ENCODE results near the gene CUBN. TPM values are rescaled to one million over a fixed set of nuclear protein-coding genes. Genes with fewer than 3 reads are reported as not detected.

The CUBN gene
- total RNA-seq, 1 experiment from 2014 or later: 0.80 TPM

DNA sequence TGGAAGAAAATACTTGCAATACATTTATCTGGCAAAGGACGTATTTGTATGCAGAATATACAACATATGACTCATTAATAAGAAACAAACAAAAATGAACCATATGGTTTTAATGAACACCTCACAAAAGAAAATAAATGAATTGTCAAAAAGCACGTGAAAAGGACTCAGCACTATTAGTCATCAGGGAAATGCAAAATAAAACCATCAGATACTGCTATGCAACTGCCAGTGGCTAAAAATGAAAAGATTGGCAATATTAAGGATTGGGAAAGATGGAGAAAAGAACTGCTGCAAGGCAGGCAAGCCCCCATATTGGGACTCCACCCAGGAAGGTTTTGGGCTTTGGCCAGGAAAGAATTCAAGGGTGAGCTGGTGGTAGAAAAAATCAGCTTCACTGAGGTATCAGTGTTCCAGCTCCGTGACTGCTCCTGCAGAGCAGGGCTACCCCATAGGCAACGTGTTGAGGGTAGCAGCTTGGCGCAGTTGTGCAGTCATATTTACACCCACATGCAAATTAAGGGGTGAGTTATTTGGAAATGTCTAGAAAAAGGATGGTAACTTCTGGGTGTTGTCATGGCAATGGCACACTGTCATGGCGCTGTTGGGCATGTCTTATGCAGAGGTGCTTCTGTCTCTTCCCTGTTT, 72.7 kb downstream of the CUBN start:
- TF ChIP-seq EZH2 (IDR thresholded peaks at IDR 0.05; ENCODE audit: low read length, unreplicated experiment) (no peak), EZH2phosphoT487 (IDR thresholded peaks at IDR 0.05; ENCODE audit: borderline replicate concordance, low read length) (no peak)
- TF ChIP-seq, protein P1, sequence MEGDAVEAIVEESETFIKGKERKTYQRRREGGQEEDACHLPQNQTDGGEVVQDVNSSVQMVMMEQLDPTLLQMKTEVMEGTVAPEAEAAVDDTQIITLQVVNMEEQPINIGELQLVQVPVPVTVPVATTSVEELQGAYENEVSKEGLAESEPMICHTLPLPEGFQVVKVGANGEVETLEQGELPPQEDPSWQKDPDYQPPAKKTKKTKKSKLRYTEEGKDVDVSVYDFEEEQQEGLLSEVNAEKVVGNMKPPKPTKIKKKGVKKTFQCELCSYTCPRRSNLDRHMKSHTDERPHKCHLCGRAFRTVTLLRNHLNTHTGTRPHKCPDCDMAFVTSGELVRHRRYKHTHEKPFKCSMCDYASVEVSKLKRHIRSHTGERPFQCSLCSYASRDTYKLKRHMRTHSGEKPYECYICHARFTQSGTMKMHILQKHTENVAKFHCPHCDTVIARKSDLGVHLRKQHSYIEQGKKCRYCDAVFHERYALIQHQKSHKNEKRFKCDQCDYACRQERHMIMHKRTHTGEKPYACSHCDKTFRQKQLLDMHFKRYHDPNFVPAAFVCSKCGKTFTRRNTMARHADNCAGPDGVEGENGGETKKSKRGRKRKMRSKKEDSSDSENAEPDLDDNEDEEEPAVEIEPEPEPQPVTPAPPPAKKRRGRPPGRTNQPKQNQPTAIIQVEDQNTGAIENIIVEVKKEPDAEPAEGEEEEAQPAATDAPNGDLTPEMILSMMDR (conservative IDR thresholded peaks at IDR 0.05; ENCODE audit: low read depth, low read length): no peak
- BruUV-seq (replicated peaks): no TSS peak
- H3K4me1 ChIP-seq (ENCODE audit: insufficient read depth, low read length): peaks cover 33% of the 10 kb centered on the region
- no peaks in the 10 kb centered on the region for H4K20me1 ChIP-seq (ENCODE audit: low read length)
- intact Hi-C loops (cut with micrococcal nuclease): no loop called here
- ATAC-seq (peak; percentile 49), DNase-seq (peak; percentile 19)
- no peak overlapping the region for H3K4me2 ChIP-seq (ENCODE audit: low read length)
- POLR2A ChIA-PET (ENCODE audit: unreplicated experiment): no interaction called here
- H3K4me3 ChIP-seq (ENCODE audit: low read length): no peak overlapping the region
- H3K79me2 ChIP-seq (ENCODE audit: low read length): no peaks in the 10 kb centered on the region
- no peaks in the 10 kb centered on the region for H3K36me3 ChIP-seq (ENCODE audit: low read depth, low read length)
- no peaks in the 10 kb centered on the region for H3F3A ChIP-seq (ENCODE audit: low read length, unreplicated experiment)
- no peak overlapping the region for H2AFZ ChIP-seq (ENCODE audit: low read length)
- H3K9me3 ChIP-seq (ENCODE audit: low read length): no peaks in the 10 kb centered on the region
- CTCF ChIA-PET: no interaction called here
- H3K9ac ChIP-seq (ENCODE audit: low read length): no peak overlapping the region
- no peaks in the 10 kb centered on the region for H3K9me2 ChIP-seq (replicated peaks; ENCODE audit: low read length)
- no peak overlapping the region for H3K27ac ChIP-seq (ENCODE audit: low read length)
- H3K27me3 ChIP-seq (ENCODE audit: low read length): no peaks in the 10 kb centered on the region

DNA sequence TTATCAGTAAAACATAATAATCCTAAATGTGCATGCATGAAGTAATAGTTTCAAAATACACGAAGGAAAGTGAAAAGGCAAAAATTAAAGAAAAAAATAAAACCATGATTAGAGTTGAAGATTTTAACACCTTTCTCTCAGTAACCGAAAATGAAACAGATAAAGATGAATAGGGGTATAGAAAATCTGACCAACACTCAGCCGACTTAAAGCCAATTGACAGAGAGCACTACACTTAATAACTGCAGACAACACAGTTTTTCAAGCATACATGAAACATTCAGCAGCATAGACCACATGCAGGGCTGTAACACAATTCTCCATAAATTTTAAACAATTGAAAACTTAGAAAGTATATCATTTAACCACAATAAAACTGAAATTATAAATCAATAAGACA, 76.1 kb downstream of the CUBN start:
- H3K9me3 ChIP-seq (ENCODE audit: low read length): no peaks in the 10 kb centered on the region
- no peak overlapping the region for H2AFZ ChIP-seq (ENCODE audit: low read length)
- H3K4me3 ChIP-seq (ENCODE audit: low read length): no peak overlapping the region
- TF ChIP-seq, protein P1 (conservative IDR thresholded peaks at IDR 0.05; ENCODE audit: low read depth, low read length): no peak
- TF ChIP-seq EZH2 (IDR thresholded peaks at IDR 0.05; ENCODE audit: low read length, unreplicated experiment): no peak
- TF ChIP-seq EZH2phosphoT487 (IDR thresholded peaks at IDR 0.05; ENCODE audit: borderline replicate concordance, low read length): no peak
- DNase-seq (no peak), ATAC-seq (no peak)
- H3K27me3 ChIP-seq (ENCODE audit: low read length): no peaks in the 10 kb centered on the region
- no peaks in the 10 kb centered on the region for H4K20me1 ChIP-seq (ENCODE audit: low read length)
- no peak overlapping the region for H3K9ac ChIP-seq (ENCODE audit: low read length)
- BruUV-seq (replicated peaks): no TSS peak
- no peaks in the 10 kb centered on the region for H3K36me3 ChIP-seq (ENCODE audit: low read depth, low read length)
- peaks cover 10% of the 10 kb centered on the region; the same call in 1 of the 2 replicates for H3K4me1 ChIP-seq (ENCODE audit: insufficient read depth, low read length)
- POLR2A ChIA-PET (ENCODE audit: unreplicated experiment): interaction anchor here (0.7 kb wide), 1 partner anchor 382 kb away, joined by 4 read pairs; no protein-coding TSS in a partner anchor
- intact Hi-C loops (cut with micrococcal nuclease): no loop called here
- H3K4me2 ChIP-seq (ENCODE audit: low read length): no peak overlapping the region
- H3K27ac ChIP-seq (ENCODE audit: low read length): no peak overlapping the region
- H3K79me2 ChIP-seq (ENCODE audit: low read length): no peaks in the 10 kb centered on the region
- no peaks in the 10 kb centered on the region for H3K9me2 ChIP-seq (replicated peaks; ENCODE audit: low read length)
- CTCF ChIA-PET: no interaction called here
- no peaks in the 10 kb centered on the region for H3F3A ChIP-seq (ENCODE audit: low read length, unreplicated experiment)

DNA sequence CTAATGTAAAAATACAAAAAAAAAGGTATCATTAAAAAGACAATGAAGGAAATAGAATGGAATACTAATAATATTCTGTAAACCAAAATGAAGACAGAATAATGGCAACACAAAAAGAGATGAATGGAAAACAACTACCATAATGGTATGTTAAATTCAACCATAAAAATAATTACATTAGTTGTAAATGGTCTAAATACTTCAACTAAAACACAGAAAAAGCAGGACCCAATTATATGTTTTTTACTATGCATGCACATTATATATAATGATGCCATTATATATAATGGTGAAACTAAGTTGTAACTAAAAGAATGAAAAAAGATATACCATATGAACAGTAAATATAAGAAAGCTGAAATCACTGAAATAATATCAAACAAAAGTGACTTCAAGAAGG, 76.5 kb downstream of the CUBN start:
- Histone ChIP-seq H3K9ac (ENCODE audit: low read length) (no peak overlapping the region), H3K4me1 (ENCODE audit: insufficient read depth, low read length) (peaks cover 9% of the 10 kb centered on the region; the same call in 1 of the 2 replicates), H3F3A (ENCODE audit: low read length, unreplicated experiment) (no peaks in the 10 kb centered on the region), H3K27me3 (ENCODE audit: low read length) (no peaks in the 10 kb centered on the region), H3K27ac (ENCODE audit: low read length) (no peak overlapping the region), H2AFZ (ENCODE audit: low read length) (no peak overlapping the region), H3K4me2 (ENCODE audit: low read length) (no peak overlapping the region), H4K20me1 (ENCODE audit: low read length) (no peaks in the 10 kb centered on the region), H3K79me2 (ENCODE audit: low read length) (no peaks in the 10 kb centered on the region), H3K36me3 (ENCODE audit: low read depth, low read length) (no peaks in the 10 kb centered on the region), H3K4me3 (ENCODE audit: low read length) (no peak overlapping the region), H3K9me3 (ENCODE audit: low read length) (no peaks in the 10 kb centered on the region), H3K9me2 (replicated peaks; ENCODE audit: low read length) (no peaks in the 10 kb centered on the region)
- CTCF ChIA-PET: interaction anchor here (0.6 kb wide), 1 partner anchor 69 kb away, joined by 3 read pairs; no protein-coding TSS in a partner anchor
- no peak for ATAC-seq
- TF ChIP-seq, protein P1 (conservative IDR thresholded peaks at IDR 0.05; ENCODE audit: low read depth, low read length): no peak
- TF ChIP-seq EZH2phosphoT487 (IDR thresholded peaks at IDR 0.05; ENCODE audit: borderline replicate concordance, low read length) (no peak), EZH2 (IDR thresholded peaks at IDR 0.05; ENCODE audit: low read length, unreplicated experiment) (no peak)
- POLR2A ChIA-PET (ENCODE audit: unreplicated experiment): interaction anchor here (0.7 kb wide), 1 partner anchor 382 kb away, joined by 4 read pairs; no protein-coding TSS in a partner anchor
- DNase-seq: no peak
- BruUV-seq (replicated peaks): no TSS peak
- intact Hi-C loops (cut with micrococcal nuclease): no loop called here
